Testis (tissue), 3 donors: ENCODE data around the gene MRAP2. TPM values are rescaled to one million over a fixed set of nuclear protein-coding genes. Genes with fewer than 3 reads are reported as not detected.
"Not testable (repeated sequence)": the region's sequence is repeated elsewhere in the genome, so short reads cannot be mapped to it uniquely, and the experiment has no call there.

Experiments
- DNase-seq: peaks from one replicate; pipeline ENCODE4 v3.0.0-alpha.2; 2019
- H3K27ac ChIP-seq, 2 donors: fragments of 200-600 bp; sonication (generic); one replicate each; pipeline ENCODE4 v1.5.1; 2019
- H3K27me3 ChIP-seq: fragments of 200-600 bp; sonication (generic); one replicate; pipeline ENCODE4 v1.5.1; 2019
- H3K36me3 ChIP-seq: fragments of 200-600 bp; sonication (generic); one replicate; pipeline ENCODE4 v1.5.1; 2017; ENCODE audit warnings: low read depth; ENCODE audit errors: missing control alignments
- H3K4me1 ChIP-seq: fragments of 200-600 bp; sonication (generic); one replicate; pipeline ENCODE4 v1.5.1; 2019
- H3K4me3 ChIP-seq, 2 donors: fragments of 200-600 bp; sonication (generic); one replicate each; pipeline ENCODE4 v1.5.1; 2017 to 2019
- H3K9me3 ChIP-seq: fragments of 200-600 bp; sonication (generic); one replicate; pipeline ENCODE4 v1.5.1; 2017
- POLR2A ChIP-seq: fragments of 450-650 bp; IDR thresholded peaks from one replicate; pipeline ENCODE4 v1.6.1; 2017; ENCODE audit warnings: antibody characterized with exemption, mild to moderate bottlenecking, moderate library complexity
- WGBS, 2 donors: methylation state at CpG; one replicate each; pipeline ENCODE4 v1.1.5; 2018; 5-methylcytosine and 5-hydroxymethylcytosine counted together
- intact Hi-C: fragments of 100-400 bp; cut with DNase I; formaldehyde crosslinking; loops from one replicate; pipeline ENCODE4 v1.15.1; 2023; ENCODE audit warnings: low total_unique reads
- polyA plus RNA-seq: library from polyadenylated mRNA; stranded (reverse); fragments of 350-450 nt; fragmentation: Illumina TruSeq; extraction: RNeasy Lipid Tissue Mini Kit (QIAGEN cat#74804); gene quantifications from one replicate; pipeline ENCODE4 v1.2.3, GENCODE V29; 2014; ENCODE audit warnings: low read depth, low replicate concordance; ENCODE audit not compliant: insufficient read depth
- total RNA-seq, 2 donors: library from RNA; depleted of rRNA; stranded (reverse); fragments of >200 nt; gene quantifications; one replicate each; pipeline ENCODE4 v1.2.3, GENCODE V29; 2016
- TF ChIP-seq, protein P1 (sequence below), 3 experiments: fragments of 450-650 bp in 2 of 3; fragments of 200-600 bp in 1 of 3; sonication (generic) in 1 of 3; IDR thresholded peaks; one replicate each; pipeline ENCODE4 v1.5.1; 2016 to 2019; ENCODE audit warnings: antibody characterized with exemption in 3 of 3, mild to moderate bottlenecking in 2 of 3, moderate library complexity in 1 of 3

MRAP2 gene
- total and polyA plus RNA-seq, 3 donors from 2014 or later, result 3.2 to 5.4 (median 4.1) TPM

DNA sequence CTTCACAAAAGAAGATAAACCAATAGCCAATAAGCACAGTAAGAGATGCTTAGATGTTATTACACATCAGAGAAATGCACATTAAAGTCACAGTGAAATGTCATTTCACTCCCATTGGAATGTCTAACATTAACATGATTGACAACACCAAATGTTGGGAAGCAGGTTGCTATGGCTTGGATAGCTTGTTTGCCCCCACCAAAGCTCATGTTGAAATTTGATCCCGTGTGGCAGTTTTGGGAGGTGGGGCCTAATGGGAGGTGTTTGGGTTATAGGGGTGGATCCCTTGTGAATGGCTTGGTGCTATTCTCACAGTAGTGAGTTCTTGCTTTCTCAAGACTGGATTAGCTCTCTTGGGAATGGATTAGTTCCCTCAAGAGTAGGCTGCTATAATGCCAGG is 44.8 kb downstream of the MRAP2 start:
- intact Hi-C loops, result no loop called here
- WGBS, 2 donors, result 48 to 69% methylated on average over 1 of the region's 1 CpG
- TF ChIP-seq, protein P1, sequence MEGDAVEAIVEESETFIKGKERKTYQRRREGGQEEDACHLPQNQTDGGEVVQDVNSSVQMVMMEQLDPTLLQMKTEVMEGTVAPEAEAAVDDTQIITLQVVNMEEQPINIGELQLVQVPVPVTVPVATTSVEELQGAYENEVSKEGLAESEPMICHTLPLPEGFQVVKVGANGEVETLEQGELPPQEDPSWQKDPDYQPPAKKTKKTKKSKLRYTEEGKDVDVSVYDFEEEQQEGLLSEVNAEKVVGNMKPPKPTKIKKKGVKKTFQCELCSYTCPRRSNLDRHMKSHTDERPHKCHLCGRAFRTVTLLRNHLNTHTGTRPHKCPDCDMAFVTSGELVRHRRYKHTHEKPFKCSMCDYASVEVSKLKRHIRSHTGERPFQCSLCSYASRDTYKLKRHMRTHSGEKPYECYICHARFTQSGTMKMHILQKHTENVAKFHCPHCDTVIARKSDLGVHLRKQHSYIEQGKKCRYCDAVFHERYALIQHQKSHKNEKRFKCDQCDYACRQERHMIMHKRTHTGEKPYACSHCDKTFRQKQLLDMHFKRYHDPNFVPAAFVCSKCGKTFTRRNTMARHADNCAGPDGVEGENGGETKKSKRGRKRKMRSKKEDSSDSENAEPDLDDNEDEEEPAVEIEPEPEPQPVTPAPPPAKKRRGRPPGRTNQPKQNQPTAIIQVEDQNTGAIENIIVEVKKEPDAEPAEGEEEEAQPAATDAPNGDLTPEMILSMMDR (IDR thresholded peaks at IDR 0.05), result no peak
- TF ChIP-seq POLR2A, result no peak

DNA sequence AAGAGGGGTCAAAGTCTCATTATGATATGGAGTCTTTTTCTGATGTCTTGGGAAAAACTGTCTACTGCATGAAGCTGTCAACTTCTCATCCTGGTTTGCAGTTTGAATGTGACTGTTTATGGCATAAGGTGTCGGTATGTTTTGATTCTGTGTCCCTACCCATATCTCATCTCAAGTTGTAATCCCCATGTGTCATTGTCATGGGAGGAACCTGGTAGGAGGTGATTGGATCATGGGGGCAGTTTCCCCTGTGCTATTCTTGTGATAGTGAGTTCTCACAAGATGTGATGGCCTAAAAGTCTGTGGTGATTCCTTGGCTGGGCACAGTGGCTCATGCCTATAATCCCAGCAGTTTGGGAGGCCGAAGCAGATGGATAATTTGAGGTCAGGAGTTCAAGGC is 47.6 kb downstream of the MRAP2 start:
- WGBS, 2 donors, result 81 to 93% methylated on average over 2 of the region's 2 CpGs
- no peaks in the 10 kb centered on the region for H3K36me3 ChIP-seq

More for the DNA sequence above, 44.8 kb downstream of the MRAP2 start:
- H3K36me3 ChIP-seq, result no peaks in the 10 kb centered on the region
- no peaks in the 10 kb centered on the region for H3K4me1 ChIP-seq
- no peak overlapping the region for H3K4me3 ChIP-seq
- H3K9me3 ChIP-seq, result no peaks in the 10 kb centered on the region
- H3K27ac ChIP-seq, result no peak overlapping the region
- no peaks in the 10 kb centered on the region for H3K27me3 ChIP-seq
- DNase-seq, result no peak

DNA sequence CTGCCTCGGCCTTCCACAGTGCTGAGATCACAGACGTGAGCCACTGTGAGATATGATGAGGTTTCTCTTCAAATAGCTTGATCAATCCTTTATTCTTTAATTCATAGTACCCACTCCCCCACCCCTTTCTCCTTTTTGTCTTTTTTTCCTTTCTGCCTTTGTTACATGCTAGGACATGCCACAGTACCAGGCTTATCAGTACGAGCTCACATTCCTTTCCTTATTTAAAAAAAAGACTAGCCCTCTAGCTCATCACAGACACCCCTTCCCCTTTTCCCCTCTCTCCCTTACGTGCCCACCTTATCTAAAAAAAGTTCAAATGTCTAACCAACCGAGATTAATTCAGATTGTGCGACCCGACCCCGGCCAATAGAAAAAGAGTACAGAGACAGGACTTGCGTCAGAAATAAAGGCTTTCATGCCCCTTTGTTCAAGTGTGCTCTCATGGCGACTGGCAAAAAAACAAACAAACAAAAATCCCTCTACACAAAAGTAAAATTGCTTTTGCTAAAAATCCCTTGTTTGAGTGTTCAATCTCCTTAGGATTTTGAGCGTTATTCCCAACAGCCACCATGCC is 49.2 kb downstream of the MRAP2 start:
- no peak for DNase-seq
- TF ChIP-seq, protein P1 (IDR thresholded peaks at IDR 0.05), result no peak
- no peak for TF ChIP-seq POLR2A
- intact Hi-C loops, result no loop called here
- Histone ChIP-seq H3K27me3 (no peaks in the 10 kb centered on the region), H3K9me3 (no peaks in the 10 kb centered on the region), H3K27ac (no peak overlapping the region), H3K4me1 (no peaks in the 10 kb centered on the region), H3K36me3 (no peaks in the 10 kb centered on the region), H3K4me3 (no peak overlapping the region)
- WGBS, 2 donors, result 76 to 85% methylated on average over 11 of the region's 11 CpGs

More for the DNA sequence above, 47.6 kb downstream of the MRAP2 start:
- no peak for DNase-seq
- Histone ChIP-seq H3K4me3 (no peak overlapping the region), H3K9me3 (no peaks in the 10 kb centered on the region), H3K27ac (no peak overlapping the region), H3K4me1 (no peaks in the 10 kb centered on the region), H3K27me3 (no peaks in the 10 kb centered on the region)
- intact Hi-C loops, result no loop called here
- TF ChIP-seq, protein P1 (IDR thresholded peaks at IDR 0.05), result no peak
- TF ChIP-seq POLR2A, result no peak

DNA sequence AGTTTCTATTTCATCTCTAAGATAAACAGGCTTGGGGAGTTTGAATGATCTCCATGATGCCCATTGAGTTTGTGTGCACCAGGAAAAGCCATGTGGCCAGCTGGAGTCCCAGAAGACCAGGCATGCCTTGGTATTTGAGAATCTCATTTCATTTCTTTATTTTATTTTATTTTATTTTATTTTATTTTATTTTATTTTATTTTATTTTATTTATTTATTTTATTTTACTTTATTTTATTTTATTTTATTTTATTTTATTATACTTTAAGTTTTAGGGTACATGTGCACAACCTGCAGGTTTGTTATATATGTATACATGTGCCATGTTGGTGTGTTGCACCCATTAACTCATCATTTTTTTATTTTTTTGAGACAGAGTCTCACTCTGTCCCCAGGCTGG is 51.1 kb downstream of the MRAP2 start:
- H3K9me3 ChIP-seq, intact Hi-C loops, DNase-seq, H3K4me3 ChIP-seq, H3K36me3 ChIP-seq, H3K27ac ChIP-seq, H3K4me1 ChIP-seq, H3K27me3 ChIP-seq: not testable (repeated sequence)

DNA sequence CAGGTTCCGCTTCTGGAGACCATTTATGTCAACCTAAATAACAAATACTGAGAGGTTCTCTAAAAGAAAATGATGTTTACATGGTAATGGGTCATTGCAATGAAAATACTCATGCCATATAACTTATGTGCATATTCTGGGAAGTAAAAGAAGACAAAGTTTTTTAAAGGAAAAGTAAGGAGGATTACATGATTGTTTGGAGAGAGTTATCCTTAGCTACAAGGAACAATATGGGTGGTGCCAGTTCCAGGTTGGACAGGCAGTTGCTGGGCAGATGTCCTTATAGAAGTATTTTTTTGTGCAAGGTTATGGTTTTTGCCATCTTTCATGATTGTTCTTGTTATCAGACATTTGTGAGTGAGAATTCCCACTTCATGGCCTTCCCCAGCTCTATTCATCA is 52.5 kb downstream of the MRAP2 start:
- Histone ChIP-seq H3K4me3 (no peak overlapping the region), H3K27me3 (no peaks in the 10 kb centered on the region), H3K36me3 (no peaks in the 10 kb centered on the region), H3K27ac (no peak overlapping the region), H3K4me1 (no peaks in the 10 kb centered on the region), H3K9me3 (no peaks in the 10 kb centered on the region)
- 91 to 95% methylated on average over 1 of the region's 1 CpG for WGBS, 2 donors
- intact Hi-C loops, result no loop called here
- TF ChIP-seq, protein P1 (IDR thresholded peaks at IDR 0.05), result no peak
- no peak for TF ChIP-seq POLR2A
- DNase-seq, result no peak
